GM20000 (cell line): ENCODE measurements around the gene APOL2.
A peak's percentile ranks its signal among the peaks of the same experiment; 100 is the strongest.

Experiments
- DNase-seq: peaks from one replicate; pipeline ENCODE4 v3.0.0; 2012; ENCODE audit warnings: low spot score
- TF ChIP-seq, protein P1 (sequence below): IDR thresholded peaks from 2 replicates; pipeline ENCODE4 v1.5.1; 2012; ENCODE audit warnings: mild to moderate bottlenecking, control low read depth; ENCODE audit errors: extremely low read depth, missing control alignments

The APOL2 gene

DNA sequence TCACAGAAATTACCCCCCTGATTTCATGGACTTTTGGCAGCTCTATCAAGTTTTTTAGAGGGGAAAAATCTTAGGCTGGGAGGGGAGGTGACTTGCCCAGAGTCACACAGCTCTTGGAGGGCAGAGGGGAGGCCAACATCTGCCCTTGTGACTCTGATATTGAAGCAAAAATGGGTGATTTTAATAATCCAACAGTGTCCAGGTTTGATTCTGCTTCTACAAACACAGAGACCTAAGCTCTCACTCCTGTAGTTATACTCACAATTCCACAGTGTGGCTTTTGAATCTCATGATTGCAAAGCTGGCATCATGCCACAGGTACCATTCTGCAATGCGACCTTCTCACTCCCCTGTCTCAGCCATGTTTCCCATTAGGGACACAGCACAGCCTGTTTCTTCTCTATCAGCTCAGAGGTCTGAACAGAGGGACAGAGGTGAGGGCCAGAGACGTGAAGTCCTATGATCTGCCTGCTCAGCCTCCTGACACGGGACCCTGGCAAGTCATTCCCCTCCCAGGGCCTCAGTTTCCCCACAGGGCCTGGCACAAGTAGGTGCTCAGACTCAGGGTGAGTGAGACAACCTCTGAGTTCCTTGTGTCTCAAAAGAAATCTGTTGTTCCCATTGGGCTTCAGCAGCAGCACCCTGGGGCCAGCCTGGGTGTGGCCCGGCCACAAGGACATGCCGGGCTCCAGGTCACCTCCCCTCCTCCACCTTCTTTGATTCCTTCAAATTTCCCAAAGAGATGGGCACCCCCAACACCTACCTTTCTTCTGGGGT is 766 bp downstream of the APOL2 start:
- no peak for DNase-seq
- TF ChIP-seq, protein P1, sequence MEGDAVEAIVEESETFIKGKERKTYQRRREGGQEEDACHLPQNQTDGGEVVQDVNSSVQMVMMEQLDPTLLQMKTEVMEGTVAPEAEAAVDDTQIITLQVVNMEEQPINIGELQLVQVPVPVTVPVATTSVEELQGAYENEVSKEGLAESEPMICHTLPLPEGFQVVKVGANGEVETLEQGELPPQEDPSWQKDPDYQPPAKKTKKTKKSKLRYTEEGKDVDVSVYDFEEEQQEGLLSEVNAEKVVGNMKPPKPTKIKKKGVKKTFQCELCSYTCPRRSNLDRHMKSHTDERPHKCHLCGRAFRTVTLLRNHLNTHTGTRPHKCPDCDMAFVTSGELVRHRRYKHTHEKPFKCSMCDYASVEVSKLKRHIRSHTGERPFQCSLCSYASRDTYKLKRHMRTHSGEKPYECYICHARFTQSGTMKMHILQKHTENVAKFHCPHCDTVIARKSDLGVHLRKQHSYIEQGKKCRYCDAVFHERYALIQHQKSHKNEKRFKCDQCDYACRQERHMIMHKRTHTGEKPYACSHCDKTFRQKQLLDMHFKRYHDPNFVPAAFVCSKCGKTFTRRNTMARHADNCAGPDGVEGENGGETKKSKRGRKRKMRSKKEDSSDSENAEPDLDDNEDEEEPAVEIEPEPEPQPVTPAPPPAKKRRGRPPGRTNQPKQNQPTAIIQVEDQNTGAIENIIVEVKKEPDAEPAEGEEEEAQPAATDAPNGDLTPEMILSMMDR: no peak

DNA sequence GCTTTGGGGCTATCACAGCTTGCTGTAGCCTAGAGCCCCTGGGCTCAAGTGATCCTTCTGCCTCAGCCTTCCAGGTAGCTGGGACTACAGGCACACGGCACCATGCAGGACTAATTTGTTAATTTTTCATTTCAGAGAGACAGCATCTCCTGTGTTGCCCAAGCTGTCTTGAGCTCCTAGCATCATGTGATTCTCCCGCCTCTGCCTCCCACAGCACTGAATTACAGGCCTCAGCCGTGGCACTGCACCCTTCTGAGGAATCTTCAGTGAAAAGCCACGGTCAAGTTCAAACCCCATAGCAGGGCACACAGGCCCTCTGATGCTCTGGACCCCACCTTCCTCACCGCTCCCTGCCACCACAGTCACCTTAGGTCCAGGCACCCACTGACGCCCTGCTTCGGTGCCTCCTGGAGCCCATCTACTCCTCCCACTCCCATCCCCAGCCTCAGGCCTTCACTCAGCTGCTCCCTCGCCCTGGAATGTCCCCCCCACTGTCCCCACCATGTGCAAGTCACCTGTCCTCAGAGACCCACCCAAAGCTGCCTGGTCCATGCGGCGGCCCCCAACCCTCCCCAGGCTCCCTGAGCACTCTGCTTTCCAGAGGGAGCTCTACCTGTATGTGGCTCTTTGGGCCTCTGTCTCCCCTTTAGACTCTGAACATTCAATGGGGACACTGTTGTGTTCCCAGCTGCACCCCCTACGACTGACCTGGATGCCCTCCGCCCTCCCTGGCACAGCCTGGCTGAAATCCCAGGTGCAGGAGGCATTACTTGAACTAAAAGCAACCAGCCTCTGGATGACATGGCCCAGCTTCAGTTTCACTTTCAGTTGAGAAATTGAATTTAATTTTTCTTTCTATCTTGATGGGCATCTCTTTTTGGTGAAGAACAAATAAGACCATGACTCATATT is 1.6 kb downstream of the APOL2 start:
- TF ChIP-seq, protein P1: no peak
- peak; percentile 21 for DNase-seq

DNA sequence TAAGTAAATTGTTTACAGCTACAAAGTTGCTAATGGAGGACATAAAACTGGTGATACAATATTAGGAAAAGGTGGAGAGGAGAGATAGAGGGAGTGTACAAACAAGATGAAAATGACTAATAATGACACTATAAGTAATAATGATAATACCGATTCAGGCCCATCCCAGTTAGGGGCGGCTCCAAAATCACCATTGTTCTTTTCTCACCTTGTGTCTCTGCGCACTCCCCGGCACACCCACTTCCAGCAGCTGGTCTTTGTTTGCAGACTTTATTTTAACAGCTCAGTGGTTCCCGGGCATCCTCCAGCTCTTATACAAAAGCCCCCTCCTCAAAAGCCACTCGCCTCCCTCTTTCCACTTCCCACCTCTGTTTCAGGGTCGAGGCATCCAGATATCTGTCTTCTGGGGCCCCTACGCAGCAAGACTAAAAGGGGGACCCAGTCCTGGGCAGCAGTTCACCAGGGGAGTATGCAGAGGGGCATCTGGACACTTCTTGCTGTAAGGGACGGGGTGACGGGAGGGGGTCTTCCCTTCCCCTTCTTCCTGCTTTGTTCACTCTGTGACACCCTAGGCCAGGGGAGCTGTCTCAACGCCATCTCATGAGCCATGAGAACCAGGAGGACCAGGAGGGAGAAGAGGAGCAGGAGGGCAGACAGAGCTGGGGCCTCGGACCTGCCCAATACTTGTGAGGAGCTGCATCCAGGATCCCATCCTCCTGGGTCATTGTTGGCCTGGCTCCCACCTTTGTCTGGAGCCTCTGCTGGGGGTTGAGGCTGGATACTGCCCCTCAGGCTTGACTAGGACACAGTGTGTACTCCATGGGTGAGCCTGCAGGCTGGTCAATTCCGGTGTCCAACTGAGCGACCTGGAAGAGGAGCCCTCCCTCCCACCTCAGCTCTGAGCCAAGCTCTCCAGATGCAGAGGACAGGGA is 2.7 kb downstream of the APOL2 start:
- DNase-seq: no peak
- TF ChIP-seq, protein P1: no peak

DNA sequence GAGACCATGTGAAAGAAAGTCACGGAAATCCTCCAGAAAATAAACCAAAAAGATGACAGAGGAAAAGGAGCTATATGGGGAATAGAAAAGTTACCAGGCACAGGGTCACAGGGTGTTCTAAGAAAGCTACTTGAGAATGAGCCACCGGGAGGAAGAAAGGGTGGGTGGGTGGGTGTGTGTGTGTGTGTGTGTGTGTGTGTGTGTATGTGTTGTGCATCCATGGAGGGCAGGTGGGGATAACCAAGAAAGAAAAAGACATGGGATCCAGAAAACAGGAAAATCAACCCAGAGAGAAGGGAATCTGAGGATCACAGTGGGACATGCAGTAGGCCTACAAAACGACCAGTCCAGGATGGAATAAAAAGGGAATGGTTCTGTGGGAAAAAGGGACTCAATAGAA is 3.7 kb downstream of the APOL2 start:
- TF ChIP-seq, protein P1: no peak
- no peak for DNase-seq

DNA sequence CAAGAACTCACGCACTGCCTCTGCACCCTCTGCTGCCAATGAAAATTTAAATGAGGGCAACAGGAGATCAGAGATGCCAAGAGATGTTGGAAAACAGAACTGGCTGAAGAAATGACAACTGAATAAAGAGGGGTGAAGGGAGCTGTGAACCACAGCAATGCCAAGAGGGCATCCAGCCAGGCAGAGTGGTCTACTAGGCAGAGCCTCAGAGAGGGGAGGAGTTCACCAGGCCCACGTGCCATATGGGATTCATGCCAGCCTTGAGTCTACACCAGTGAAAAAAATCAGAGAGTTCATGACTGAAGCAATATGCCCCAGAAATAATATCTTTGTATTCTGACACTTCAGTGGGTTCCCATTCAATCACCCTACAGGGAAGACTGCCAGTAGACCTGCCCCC is 4.4 kb downstream of the APOL2 start:
- DNase-seq: no peak
- TF ChIP-seq, protein P1: no peak

DNA sequence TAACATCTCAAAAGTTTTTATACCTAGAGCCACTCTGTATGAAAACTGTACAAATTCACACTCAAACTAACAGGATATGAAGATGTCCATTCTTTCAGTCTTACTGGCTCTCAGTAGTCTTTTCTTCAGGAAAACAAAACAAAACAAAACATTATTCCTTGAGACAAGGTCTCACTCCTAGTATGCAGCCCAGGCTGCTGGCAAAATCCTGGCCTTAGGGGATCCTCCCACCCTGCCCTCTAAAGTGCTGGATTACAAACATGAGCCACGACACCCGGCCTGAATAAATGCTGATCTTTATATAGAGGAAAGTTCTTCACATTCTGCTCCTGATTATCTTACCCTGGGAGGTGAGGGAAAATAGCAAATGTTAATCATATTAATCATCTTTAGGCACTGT is 5.1 kb downstream of the APOL2 start:
- no peak for DNase-seq
- TF ChIP-seq, protein P1: no peak
